ENCODE results near the gene HIGD2B.

Gene HIGD2B

DNA sequence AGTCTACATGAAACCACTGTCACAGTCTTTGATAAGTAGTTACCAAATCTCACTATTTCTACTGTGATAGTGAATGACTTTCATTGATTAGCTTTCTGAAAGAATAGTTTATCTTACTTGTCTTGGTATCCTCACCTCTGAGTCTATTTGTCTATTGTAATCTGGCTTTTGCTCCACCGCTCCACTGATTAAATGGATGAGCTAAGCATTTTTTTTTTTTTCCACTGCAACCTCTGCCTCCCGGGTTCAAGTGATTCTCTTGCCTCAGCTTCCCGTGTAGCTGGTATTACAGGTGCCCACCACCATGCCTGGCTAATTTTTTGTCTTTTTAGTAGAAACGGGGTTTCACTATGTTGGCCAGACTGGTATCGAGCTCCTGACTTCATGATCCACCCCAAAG is 13.0 kb upstream of the HIGD2B start:
- peaks cover 6% of the 10 kb centered on the region for H3K4me1 ChIP-seq (ENCODE audit: insufficient read depth, poor library complexity, severe bottlenecking)
- H3K27ac ChIP-seq (ENCODE audit: poor library complexity, severe bottlenecking) = no peak overlapping the region
- no peaks in the 10 kb centered on the region for H3K27me3 ChIP-seq (ENCODE audit: insufficient read depth, poor library complexity, severe bottlenecking)
- no peak for DNase-seq (ENCODE audit: low spot score)
- H3K4me3 ChIP-seq (ENCODE audit: severe bottlenecking) = no peak overlapping the region
- TF ChIP-seq, protein P1, sequence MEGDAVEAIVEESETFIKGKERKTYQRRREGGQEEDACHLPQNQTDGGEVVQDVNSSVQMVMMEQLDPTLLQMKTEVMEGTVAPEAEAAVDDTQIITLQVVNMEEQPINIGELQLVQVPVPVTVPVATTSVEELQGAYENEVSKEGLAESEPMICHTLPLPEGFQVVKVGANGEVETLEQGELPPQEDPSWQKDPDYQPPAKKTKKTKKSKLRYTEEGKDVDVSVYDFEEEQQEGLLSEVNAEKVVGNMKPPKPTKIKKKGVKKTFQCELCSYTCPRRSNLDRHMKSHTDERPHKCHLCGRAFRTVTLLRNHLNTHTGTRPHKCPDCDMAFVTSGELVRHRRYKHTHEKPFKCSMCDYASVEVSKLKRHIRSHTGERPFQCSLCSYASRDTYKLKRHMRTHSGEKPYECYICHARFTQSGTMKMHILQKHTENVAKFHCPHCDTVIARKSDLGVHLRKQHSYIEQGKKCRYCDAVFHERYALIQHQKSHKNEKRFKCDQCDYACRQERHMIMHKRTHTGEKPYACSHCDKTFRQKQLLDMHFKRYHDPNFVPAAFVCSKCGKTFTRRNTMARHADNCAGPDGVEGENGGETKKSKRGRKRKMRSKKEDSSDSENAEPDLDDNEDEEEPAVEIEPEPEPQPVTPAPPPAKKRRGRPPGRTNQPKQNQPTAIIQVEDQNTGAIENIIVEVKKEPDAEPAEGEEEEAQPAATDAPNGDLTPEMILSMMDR (IDR thresholded peaks at IDR 0.05; ENCODE audit: poor library complexity, severe bottlenecking) = no peak
- no peaks in the 10 kb centered on the region for H3K36me3 ChIP-seq (ENCODE audit: low read depth)
- no peak for ATAC-seq (ENCODE audit: low read depth)
- H3K9me3 ChIP-seq (ENCODE audit: severe bottlenecking) = no peaks in the 10 kb centered on the region

DNA sequence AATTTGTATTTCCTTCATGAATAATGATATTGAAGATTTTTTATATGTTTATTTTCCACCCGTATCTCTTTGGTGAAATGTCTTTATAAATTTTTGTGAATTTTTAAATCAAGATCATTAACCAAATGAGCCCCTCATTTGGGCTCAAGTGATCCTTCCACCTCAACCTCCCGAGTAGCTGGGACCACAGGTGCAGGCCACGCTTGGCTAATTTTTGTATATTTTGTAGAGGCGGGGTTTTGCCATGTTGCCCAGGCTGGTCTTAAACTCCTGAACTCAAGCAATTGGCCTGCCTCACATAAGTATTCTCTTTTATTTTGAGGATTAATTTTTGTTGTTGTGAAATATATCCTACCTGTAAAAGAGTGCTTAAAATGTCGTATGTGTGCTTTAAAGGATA is 5.0 kb upstream of the HIGD2B start:
- H3K36me3 ChIP-seq (ENCODE audit: low read depth) = no peaks in the 10 kb centered on the region
- DNase-seq (ENCODE audit: low spot score) (no peak), ATAC-seq (ENCODE audit: low read depth) (no peak)
- no peaks in the 10 kb centered on the region for H3K27me3 ChIP-seq (ENCODE audit: insufficient read depth, poor library complexity, severe bottlenecking)
- H3K4me3 ChIP-seq (ENCODE audit: severe bottlenecking) = no peak overlapping the region
- H3K9me3 ChIP-seq (ENCODE audit: severe bottlenecking) = no peaks in the 10 kb centered on the region
- H3K27ac ChIP-seq (ENCODE audit: poor library complexity, severe bottlenecking) = no peak overlapping the region
- H3K4me1 ChIP-seq (ENCODE audit: insufficient read depth, poor library complexity, severe bottlenecking) = no peaks in the 10 kb centered on the region
- TF ChIP-seq, protein P1 (IDR thresholded peaks at IDR 0.05; ENCODE audit: poor library complexity, severe bottlenecking) = no peak

DNA sequence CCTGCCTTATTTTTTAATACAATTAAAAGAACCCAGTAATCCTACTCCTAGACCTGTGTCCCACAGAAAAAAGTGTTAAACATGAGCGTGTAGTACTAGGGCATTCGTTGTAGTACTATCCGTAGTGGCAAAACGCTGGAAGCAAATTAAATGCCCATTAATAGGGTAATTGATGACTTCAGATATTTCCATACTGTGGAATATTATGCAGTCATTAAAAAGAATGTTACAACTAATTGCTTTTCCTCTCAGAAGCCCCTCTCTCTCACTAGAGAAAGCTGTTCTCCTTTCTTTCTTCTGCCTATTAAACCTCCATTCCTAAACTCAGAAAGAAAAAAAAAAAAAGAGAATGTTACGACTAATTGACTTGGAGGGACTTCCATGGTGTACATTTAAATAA is 2.7 kb upstream of the HIGD2B start:
- TF ChIP-seq, protein P1 (IDR thresholded peaks at IDR 0.05; ENCODE audit: poor library complexity, severe bottlenecking) = no peak
- ATAC-seq (ENCODE audit: low read depth) = no peak
- H3K36me3 ChIP-seq (ENCODE audit: low read depth) = no peaks in the 10 kb centered on the region

DNA sequence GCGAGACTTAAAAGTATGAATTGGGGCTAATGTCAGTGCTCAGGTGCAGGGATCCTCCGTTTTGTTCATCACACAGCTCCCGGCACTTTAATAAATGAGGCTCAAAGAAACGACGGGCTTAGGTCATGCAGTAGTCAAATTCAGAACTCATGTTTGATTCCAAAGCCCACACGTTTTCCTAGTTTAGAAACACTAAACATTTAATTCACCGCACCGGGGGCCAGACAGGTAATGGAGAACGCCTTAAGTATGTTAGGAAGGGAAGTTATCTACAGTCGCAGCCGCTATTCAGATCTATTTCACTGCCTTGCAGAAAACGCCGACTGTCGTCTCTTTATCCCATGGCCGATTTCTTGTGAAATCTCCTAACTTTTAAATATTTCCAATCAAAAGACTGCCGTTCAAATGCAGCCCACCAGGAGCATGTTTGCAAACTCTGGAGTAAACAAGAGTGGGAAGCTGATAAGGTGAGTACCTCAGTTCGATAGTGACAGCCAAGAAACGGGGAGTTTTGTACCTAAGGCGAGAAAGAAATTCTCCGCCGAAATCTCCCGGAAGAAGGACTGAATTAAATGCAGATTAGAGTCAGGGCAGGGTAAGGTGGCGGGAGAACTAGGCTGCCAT is 569 bp downstream of the HIGD2B start:
- no peak for DNase-seq (ENCODE audit: low spot score)
- H3K4me1 ChIP-seq (ENCODE audit: insufficient read depth, poor library complexity, severe bottlenecking) = no peaks in the 10 kb centered on the region

More for the DNA sequence above, 2.7 kb upstream of the HIGD2B start:
- Histone ChIP-seq H3K27me3 (ENCODE audit: insufficient read depth, poor library complexity, severe bottlenecking) (no peaks in the 10 kb centered on the region), H3K4me3 (ENCODE audit: severe bottlenecking) (no peak overlapping the region), H3K4me1 (ENCODE audit: insufficient read depth, poor library complexity, severe bottlenecking) (no peaks in the 10 kb centered on the region), H3K27ac (ENCODE audit: poor library complexity, severe bottlenecking) (no peak overlapping the region), H3K9me3 (ENCODE audit: severe bottlenecking) (no peaks in the 10 kb centered on the region)
- DNase-seq (ENCODE audit: low spot score) = no peak

DNA sequence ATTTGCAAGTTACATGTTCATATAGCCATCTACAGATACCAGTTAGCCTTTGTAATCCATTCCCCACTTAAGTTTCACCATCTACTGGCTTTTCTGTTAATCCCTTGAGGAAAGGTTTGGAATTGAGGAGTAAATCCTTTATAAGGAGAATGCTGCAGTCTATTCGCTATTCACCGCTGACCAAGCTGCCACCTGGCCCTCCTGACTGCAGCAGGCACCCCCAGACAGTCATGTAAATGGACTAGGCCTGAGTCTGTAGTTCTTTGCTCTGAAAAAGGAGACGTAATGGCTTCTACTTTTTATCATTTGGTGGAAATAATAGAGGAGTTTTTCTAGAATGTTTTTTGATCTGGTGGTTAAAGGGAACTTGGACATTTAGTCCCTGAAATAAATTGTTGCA is 3.2 kb downstream of the HIGD2B start:
- H3K4me1 ChIP-seq (ENCODE audit: insufficient read depth, poor library complexity, severe bottlenecking) = no peaks in the 10 kb centered on the region
- no peak overlapping the region for H3K27ac ChIP-seq (ENCODE audit: poor library complexity, severe bottlenecking)
- H3K27me3 ChIP-seq (ENCODE audit: insufficient read depth, poor library complexity, severe bottlenecking) = peaks cover 18% of the 10 kb centered on the region
- no peak overlapping the region for H3K4me3 ChIP-seq (ENCODE audit: severe bottlenecking)
- no peaks in the 10 kb centered on the region for H3K36me3 ChIP-seq (ENCODE audit: low read depth)
- no peaks in the 10 kb centered on the region for H3K9me3 ChIP-seq (ENCODE audit: severe bottlenecking)
- ATAC-seq (ENCODE audit: low read depth) (no peak), DNase-seq (ENCODE audit: low spot score) (no peak)
- TF ChIP-seq, protein P1 (IDR thresholded peaks at IDR 0.05; ENCODE audit: poor library complexity, severe bottlenecking) = no peak

More for the DNA sequence above, 569 bp downstream of the HIGD2B start:
- Histone ChIP-seq H3K36me3 (ENCODE audit: low read depth) (no peaks in the 10 kb centered on the region), H3K9me3 (ENCODE audit: severe bottlenecking) (no peaks in the 10 kb centered on the region), H3K27ac (ENCODE audit: poor library complexity, severe bottlenecking) (peak overlapping the region; percentile 78), H3K27me3 (ENCODE audit: insufficient read depth, poor library complexity, severe bottlenecking) (no peaks in the 10 kb centered on the region), H3K4me3 (ENCODE audit: severe bottlenecking) (peak overlapping the region; percentile 65)
- no peak for ATAC-seq (ENCODE audit: low read depth)
- TF ChIP-seq, protein P1 (IDR thresholded peaks at IDR 0.05; ENCODE audit: poor library complexity, severe bottlenecking) = no peak

Data from RWPE2 (cell line).